H1 (cell line): ENCODE data around the gene NDNF. TPM values are rescaled to one million over a fixed set of nuclear protein-coding genes. Genes with fewer than 3 reads are reported as not detected.

Source experiments
- CTCF ChIA-PET: fragments of 300-600 bp; sonication (Branson Sonifier 250); formaldehyde crosslinking; loops from one replicate; lab custom pipeline; 2021; ENCODE audit not compliant: partially characterized antibody; lab: Charles Lee
- POLR2A ChIA-PET: fragments of 300-600 bp; sonication (Branson Sonifier 250); formaldehyde crosslinking; loops from one replicate; lab custom pipeline; 2021; ENCODE audit warnings: inconsistent platforms; ENCODE audit not compliant: partially characterized antibody; lab: Charles Lee
- DNase-seq, 2 experiments: peaks; one replicate each; pipeline versions ENCODE4 v3.0.0 to v3.0.0-alpha.2; 2010 to 2022; ENCODE audit warnings: low spot score in 2 of 2, low read depth in 1 of 2, mixed read lengths in 1 of 2
- FAIRE-seq: peaks from 2 replicates; lab custom pipeline; 2011; peaks lifted over from hg19 to GRCh38; lab: Jason Lieb, UNC
- H2AFZ ChIP-seq: 2 replicates; pipeline ENCODE4 v1.8.1; 2012; ENCODE audit warnings: low read length, inconsistent platforms
- H2AK5ac ChIP-seq: 2 replicates; pipeline ENCODE4 v1.6.1; 2013; ENCODE audit warnings: low read depth, low read length
- H2BK120ac ChIP-seq: replicated peaks from 2 replicates; pipeline ENCODE3; 2013; ENCODE audit warnings: low read depth, low read length, inconsistent platforms
- H2BK12ac ChIP-seq: 2 replicates; pipeline ENCODE4 v1.6.1; 2013; ENCODE audit warnings: low read depth, low read length
- H2BK15ac ChIP-seq: 2 replicates; pipeline ENCODE4 v1.6.1; 2013; ENCODE audit warnings: low read length
- H2BK20ac ChIP-seq: 2 replicates; pipeline ENCODE4 v1.6.1; 2013; ENCODE audit warnings: low read length
- H2BK5ac ChIP-seq: 2 replicates; pipeline ENCODE4 v1.6.1; 2013; ENCODE audit warnings: low read depth, low read length
- H3K14ac ChIP-seq: 2 replicates; pipeline ENCODE4 v1.6.1; 2013; ENCODE audit warnings: inconsistent platforms; ENCODE audit not compliant: insufficient read length
- H3K18ac ChIP-seq: 2 replicates; pipeline ENCODE4 v1.6.1; 2013; ENCODE audit warnings: low read length; ENCODE audit errors: extremely low read depth
- H3K23ac ChIP-seq: 2 replicates; pipeline ENCODE4 v1.6.1; 2013; ENCODE audit warnings: inconsistent platforms; ENCODE audit not compliant: insufficient read length
- H3K23me2 ChIP-seq: 2 replicates; pipeline ENCODE4 v1.6.1; 2013; ENCODE audit warnings: low read depth, low read length
- H3K27ac ChIP-seq: 2 replicates; pipeline ENCODE4 v1.6.1; 2011; ENCODE audit warnings: low read depth, low read length, inconsistent platforms
- H3K27me3 ChIP-seq, 4 experiments: replicated peaks in 1 of 4; 1 replicate in 1 of 4; 2 replicates in 3 of 4; pipeline versions ENCODE4 v1.6.1 to v1.8.1; 2011 to 2013; ENCODE audit warnings: low read length in 3 of 4, mild to moderate bottlenecking in 3 of 4, inconsistent platforms in 2 of 4, mixed read lengths in 2 of 4, moderate library complexity in 1 of 4; ENCODE audit not compliant: control insufficient read depth in 3 of 4, insufficient read depth in 3 of 4; ENCODE audit errors: extremely low read depth in 1 of 4
- H3K36me3 ChIP-seq, 4 experiments: 2 replicates each; pipeline versions ENCODE4 v1.6.1 to v1.8.1; 2011 to 2013; ENCODE audit warnings: mild to moderate bottlenecking in 4 of 4, low read length in 3 of 4, moderate library complexity in 2 of 4, control low read depth in 1 of 4, inconsistent platforms in 1 of 4; ENCODE audit not compliant: insufficient read depth in 4 of 4, control insufficient read depth in 2 of 4
- H3K4ac ChIP-seq: replicated peaks from 2 replicates; pipeline ENCODE3; 2013; ENCODE audit warnings: low read length, low read depth, mixed read lengths, inconsistent platforms; ENCODE audit not compliant: insufficient read length
- H3K4me1 ChIP-seq, 4 experiments: replicated peaks in 1 of 4; 1 replicate in 1 of 4; 2 replicates in 3 of 4; pipeline versions ENCODE4 v1.6.1 to v1.8.1; 2011 to 2013; ENCODE audit warnings: low read length in 3 of 4, inconsistent platforms in 2 of 4, mixed read lengths in 1 of 4; ENCODE audit not compliant: insufficient read depth in 4 of 4, control insufficient read depth in 3 of 4
- H3K4me2 ChIP-seq, 2 experiments: 2 replicates each; pipeline versions ENCODE4 v1.6.1 to v1.8.1; 2011 to 2013; ENCODE audit warnings: low read depth in 2 of 2, low read length in 2 of 2, control low read depth in 1 of 2, inconsistent platforms in 1 of 2, mild to moderate bottlenecking in 1 of 2; ENCODE audit not compliant: insufficient read depth in 1 of 2
- H3K4me3 ChIP-seq, 4 experiments: fragments of 200-600, 300-600 bp in 1 of 4; sonication (generic), shearing (Covaris generic), sonication (Bioruptor Twin) in 1 of 4; 2 replicates each; pipeline versions ENCODE4 v1.5.1 to v1.8.1; 2011 to 2016; ENCODE audit warnings: low read length in 4 of 4, low read depth in 3 of 4, control low read depth in 2 of 4, inconsistent platforms in 2 of 4, mild to moderate bottlenecking in 2 of 4, mixed read lengths in 1 of 4, moderate library complexity in 1 of 4; ENCODE audit not compliant: insufficient read depth in 2 of 4; ENCODE audit errors: extremely low read depth in 1 of 4
- H3K56ac ChIP-seq: replicated peaks from 2 replicates; pipeline ENCODE3; 2013; ENCODE audit warnings: low read depth, mild to moderate bottlenecking, mixed read lengths, low read length, inconsistent platforms; ENCODE audit not compliant: insufficient read length
- H3K79me1 ChIP-seq: 2 replicates; pipeline ENCODE4 v1.6.1; 2013; ENCODE audit warnings: low read depth, low read length, control low read depth
- H3K79me2 ChIP-seq, 2 experiments: 2 replicates each; pipeline versions ENCODE4 v1.6.1 to v1.8.1; 2012 to 2013; ENCODE audit warnings: low read length in 2 of 2, mild to moderate bottlenecking in 2 of 2, inconsistent platforms in 1 of 2; ENCODE audit not compliant: insufficient read depth in 2 of 2, control insufficient read depth in 1 of 2
- H3K9ac ChIP-seq, 4 experiments: replicated peaks in 1 of 4; 1 replicate in 1 of 4; 2 replicates in 3 of 4; pipeline versions ENCODE4 v1.6.1 to v1.8.1; 2011 to 2013; ENCODE audit warnings: low read depth in 3 of 4, low read length in 3 of 4, control low read depth in 2 of 4, mild to moderate bottlenecking in 2 of 4, moderate library complexity in 2 of 4, inconsistent platforms in 1 of 4; ENCODE audit errors: extremely low read depth in 1 of 4
- H3K9me3 ChIP-seq, 2 experiments: 2 replicates each; pipeline versions ENCODE4 v1.6.1 to v1.8.1; 2012 to 2013; ENCODE audit warnings: mild to moderate bottlenecking in 2 of 2, moderate library complexity in 2 of 2, control low read depth in 1 of 2, inconsistent platforms in 1 of 2, low read depth in 1 of 2, low read length in 1 of 2, mixed read lengths in 1 of 2; ENCODE audit not compliant: insufficient read depth in 2 of 2
- H4K20me1 ChIP-seq, 2 experiments: replicated peaks in 1 of 2; 2 replicates each; pipeline versions ENCODE3 to v1.8.1; 2011 to 2013; ENCODE audit warnings: inconsistent platforms in 2 of 2, low read length in 2 of 2, mild to moderate bottlenecking in 1 of 2; ENCODE audit not compliant: insufficient read depth in 2 of 2, control insufficient read depth in 1 of 2
- H4K5ac ChIP-seq: 2 replicates; pipeline ENCODE4 v1.6.1; 2013; ENCODE audit warnings: low read length, low read depth, mixed read lengths, inconsistent platforms; ENCODE audit not compliant: insufficient read length
- H4K8ac ChIP-seq: 2 replicates; pipeline ENCODE4 v1.8.0; 2013; ENCODE audit warnings: mild to moderate bottlenecking, moderate library complexity, low read length, inconsistent platforms; ENCODE audit not compliant: insufficient read depth; ENCODE audit errors: extremely low read depth
- H4K91ac ChIP-seq: replicated peaks from 2 replicates; pipeline ENCODE3; 2013; ENCODE audit warnings: low read length, mixed read lengths, inconsistent platforms; ENCODE audit not compliant: insufficient read length
- BRCA1 ChIP-seq: IDR thresholded peaks from 2 replicates; pipeline ENCODE4 v1.6.1; 2012; ENCODE audit warnings: low read depth, low read length, improper control_type of control experiment
- CHD2 ChIP-seq: IDR thresholded peaks from 2 replicates; pipeline ENCODE4 v1.6.1; 2012; ENCODE audit warnings: low read length, improper control_type of control experiment
- CREB1 ChIP-seq: IDR thresholded peaks from 2 replicates; pipeline ENCODE4 v1.6.1; 2012; ENCODE audit warnings: inconsistent platforms
- HDAC2 ChIP-seq, 2 experiments: fragments of 300-600 bp in 1 of 2; sonication (generic) in 1 of 2; IDR thresholded peaks; 2 replicates each; pipeline ENCODE4 v1.6.1; 2011 to 2012; ENCODE audit warnings: low read depth in 2 of 2, low read length in 2 of 2, mild to moderate bottlenecking in 2 of 2, moderate library complexity in 2 of 2, borderline replicate concordance in 1 of 2, inconsistent platforms in 1 of 2
- HDAC6 ChIP-seq: IDR thresholded peaks from one replicate; pipeline ENCODE4 v1.7.1; 2012; ENCODE audit warnings: low read depth, mild to moderate bottlenecking, inconsistent platforms, low read length, moderate library complexity
- JUND ChIP-seq: IDR thresholded peaks from 2 replicates; pipeline ENCODE4 v1.6.1; 2011; ENCODE audit warnings: mild to moderate bottlenecking, improper control_type of control experiment, low read length
- PHF8 ChIP-seq: fragments of 200-600 bp; sonication (generic); conservative IDR thresholded peaks from 2 replicates; pipeline ENCODE4 v1.7.1; 2012; ENCODE audit warnings: low read depth, mild to moderate bottlenecking, inconsistent platforms, low read length, moderate library complexity
- TBP ChIP-seq: IDR thresholded peaks from 2 replicates; pipeline ENCODE4 v1.6.1; 2011; ENCODE audit warnings: low read depth, low read length, improper control_type of control experiment
- TEAD4 ChIP-seq: IDR thresholded peaks from 2 replicates; pipeline ENCODE4 v1.6.1; 2012; ENCODE audit warnings: low read depth, low read length, inconsistent platforms, mixed read lengths
- ZNF274 ChIP-seq: IDR thresholded peaks from 2 replicates; pipeline ENCODE4 v1.7.0; 2012; ENCODE audit warnings: low read length, borderline replicate concordance; ENCODE audit errors: extremely low read depth
- WGBS, 2 experiments: shearing (Covaris generic) in 1 of 2; methylation state at CpG; one replicate each; pipeline versions ENCODE4 v1.1.6 to v1.1.7; 2013 to 2015; ENCODE audit warnings: low lambda C conversion rate in 2 of 2, mixed read lengths in 2 of 2, inconsistent platforms in 1 of 2, low coverage in 1 of 2, missing lambda C conversion rate in 1 of 2; ENCODE audit not compliant: insufficient replicate concordance in 2 of 2, insufficient coverage in 1 of 2, insufficient read length in 1 of 2; ENCODE audit errors: extremely low coverage in 1 of 2, missing lambda C conversion rate in 1 of 2; 5-methylcytosine and 5-hydroxymethylcytosine counted together
- polyA plus RNA-seq, 7 experiments: library from polyadenylated mRNA; depleted of rRNA in 3 of 7; stranded (reverse) in 5 of 7; unstranded in 2 of 7; fragments of >200 nt in 5 of 7; fragments of 200-250 nt in 2 of 7; gene quantifications; 1 replicate in 5 of 7; 2 replicates in 1 of 7; 4 replicates in 1 of 7; pipeline versions ENCODE4 v1.2.1 to v1.2.3, GENCODE V29; 2011 to 2013; ENCODE audit warnings: missing spikeins in 2 of 7, mixed read lengths in 2 of 7
- total RNA-seq: library from RNA; stranded (reverse); fragmentation: NEBNext Ultra II Directional; extraction: Animal tissue kit (Norgen Biotek cat#: 25700); gene quantifications from 2 replicates; pipeline ENCODE4 v1.2.1, GENCODE V29; 2021

NDNF gene
- total and polyA plus RNA-seq, 2 of the 8 experiments (the other 6 are each of a cell fraction or from before 2014, with no cell fraction given), result 0.70 to 1.6 TPM

- Histone ChIP-seq H2BK12ac (no peak overlapping the region), H3K79me2 (no peaks in the 10 kb centered on the region), H2AK5ac (no peak overlapping the region), H3K9me3 (no peaks in the 10 kb centered on the region), H3K23ac (no peak overlapping the region), H3K4me3 (no peak overlapping the region), H3K27ac (no peak overlapping the region), H3K23me2 (no peaks in the 10 kb centered on the region), H2BK120ac (no peak overlapping the region), H3K4me1 (no peaks in the 10 kb centered on the region), H4K20me1 (no peaks in the 10 kb centered on the region), H2BK5ac (no peak overlapping the region), H4K8ac (no peak overlapping the region), H3K27me3 (no peaks in the 10 kb centered on the region), H4K5ac (no peak overlapping the region), H2AFZ (no peak overlapping the region), H4K91ac (no peak overlapping the region), H2BK20ac (no peak overlapping the region), H3K14ac (no peak overlapping the region), H3K4ac (no peak overlapping the region), H2BK15ac (no peak overlapping the region), H3K36me3 (no peaks in the 10 kb centered on the region), H3K9ac (no peak overlapping the region), H3K4me2 (no peak overlapping the region), H3K56ac (no peak overlapping the region), H3K79me1 (no peaks in the 10 kb centered on the region), H3K18ac (no peak overlapping the region)
- CTCF ChIA-PET, result interaction anchor here (0.6 to 0.7 kb wide), 2 partner anchors 24 to 168 kb away, joined by 3 read pairs; no protein-coding TSS in a partner anchor
- DNase-seq (no peak), FAIRE-seq (no peak)
- POLR2A ChIA-PET, result no interaction called here
- WGBS, 2 experiments, result 92% methylated on average over 2 of the region's 2 CpGs; no CpG with 5 or more reads in 1 of the 2 experiments
- TF ChIP-seq PHF8 (no peak), BRCA1 (no peak), ZNF274 (no peak), CREB1 (no peak), JUND (no peak), TBP (no peak), HDAC2 (IDR thresholded peaks at IDR 0.05; ENCODE audit: borderline replicate concordance in 1 of 2, low read depth in 2 of 2, low read length in 2 of 2) (no peak), CHD2 (no peak), HDAC6 (no peak), TEAD4 (no peak)
Measured at GRCh38 chr4:121100093-121100775, 27.9 kb upstream of the NDNF start.
